HG03342 (cell line): Measurements from ENCODE around the gene BCAT1.

Source experiments
- ATAC-seq: cut with Tn5 transposase; IDR thresholded peaks from one replicate; pipeline ENCODE4 v1.9.1; 2021; ENCODE audit warnings: mild to moderate bottlenecking, moderate library complexity; ENCODE audit not compliant: unreplicated experiment

Gene BCAT1

GRCh38 chr12:24948757-24949722, at the start of gene BCAT1:
BCAT1 (minus strand) TSS chr12:24949101; CDS start chr12:24948932, 169 bp downstream.
- ATAC-seq, result peak; percentile 34

- ATAC-seq, result peak; percentile 74
These were observed 49.2 kb upstream of the BCAT1 start for GRCh38 chr12:24997970-24998582.

GRCh38 chr12:24997496-24997895, 48.6 kb upstream of the BCAT1 start:
- no peak for ATAC-seq

- no peak for ATAC-seq
These were observed 47.9 kb upstream of the BCAT1 start for GRCh38 chr12:24996820-24997219.

GRCh38 chr12:24996102-24996797, 47.3 kb upstream of the BCAT1 start:
- peak; percentile 35 for ATAC-seq

GRCh38 chr12:24993793-24994192, 44.9 kb upstream of the BCAT1 start:
- no peak for ATAC-seq

GRCh38 chr12:24991209-24992049, 42.5 kb upstream of the BCAT1 start:
- peak; percentile 48 for ATAC-seq

GRCh38 chr12:24989216-24989615, 40.3 kb upstream of the BCAT1 start:
- no peak for ATAC-seq

GRCh38 chr12:24982250-24982649, 33.3 kb upstream of the BCAT1 start:
- ATAC-seq, result no peak

- ATAC-seq, result no peak
These were observed 31.3 kb upstream of the BCAT1 start for GRCh38 chr12:24979976-24980730.

- no peak for ATAC-seq
These were observed 30.4 kb upstream of the BCAT1 start for GRCh38 chr12:24979329-24979728.

GRCh38 chr12:24977711-24978110, 28.8 kb upstream of the BCAT1 start:
- ATAC-seq, result no peak

- no peak for ATAC-seq
These were observed 28.2 kb upstream of the BCAT1 start for GRCh38 chr12:24977060-24977459.

- ATAC-seq, result no peak
These were observed 26.5 kb upstream of the BCAT1 start for GRCh38 chr12:24975425-24975824.

- no peak for ATAC-seq
These were observed 25.3 kb upstream of the BCAT1 start for GRCh38 chr12:24974216-24974615.

- no peak for ATAC-seq
These were observed 23.2 kb upstream of the BCAT1 start for GRCh38 chr12:24972078-24972477.

- ATAC-seq, result no peak
These were observed 21.3 kb upstream of the BCAT1 start for GRCh38 chr12:24970177-24970576.

GRCh38 chr12:24966951-24967564, 18.2 kb upstream of the BCAT1 start:
- no peak for ATAC-seq

- ATAC-seq, result no peak
These were observed 15.4 kb upstream of the BCAT1 start for GRCh38 chr12:24964342-24964741.
